GM12865 (cell line): Measurements from ENCODE around the gene TMPRSS7.

ENCODE experiments used
- DNase-seq: peaks from one replicate; pipeline ENCODE4 v3.0.0; 2010; ENCODE audit warnings: low read depth
- H3K4me3 ChIP-seq: 2 replicates; pipeline ENCODE4 v1.5.1; 2011; ENCODE audit warnings: mild to moderate bottlenecking, low read depth, low read length, control low read depth
- TF ChIP-seq, protein P1 (sequence below): IDR thresholded peaks from 2 replicates; pipeline ENCODE4 v1.5.1; 2011; ENCODE audit warnings: low read length, control low read depth, low read depth, inconsistent platforms; ENCODE audit not compliant: insufficient read depth; ENCODE audit errors: missing control alignments

Gene TMPRSS7

DNA sequence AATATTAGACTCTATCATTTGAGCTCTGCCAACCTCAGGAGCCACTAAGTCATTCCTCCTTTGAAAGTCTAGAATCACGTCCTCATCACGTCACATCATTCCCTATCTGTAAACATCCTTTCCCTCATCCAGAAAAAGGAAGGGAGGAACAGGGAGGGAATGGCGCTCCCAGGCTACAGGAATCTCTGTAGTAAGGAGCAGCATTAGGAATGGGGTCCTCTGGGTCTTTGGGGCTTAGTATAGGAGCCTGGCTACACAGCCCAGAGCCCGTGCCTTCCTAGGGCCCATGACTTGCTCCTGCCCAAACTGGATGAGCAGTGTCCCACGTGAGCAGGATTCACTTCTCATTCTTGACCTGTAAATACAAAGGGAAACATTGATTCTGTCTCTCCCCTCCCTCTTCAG lies 34.2 kb upstream of the TMPRSS7 start:
- TF ChIP-seq, protein P1, sequence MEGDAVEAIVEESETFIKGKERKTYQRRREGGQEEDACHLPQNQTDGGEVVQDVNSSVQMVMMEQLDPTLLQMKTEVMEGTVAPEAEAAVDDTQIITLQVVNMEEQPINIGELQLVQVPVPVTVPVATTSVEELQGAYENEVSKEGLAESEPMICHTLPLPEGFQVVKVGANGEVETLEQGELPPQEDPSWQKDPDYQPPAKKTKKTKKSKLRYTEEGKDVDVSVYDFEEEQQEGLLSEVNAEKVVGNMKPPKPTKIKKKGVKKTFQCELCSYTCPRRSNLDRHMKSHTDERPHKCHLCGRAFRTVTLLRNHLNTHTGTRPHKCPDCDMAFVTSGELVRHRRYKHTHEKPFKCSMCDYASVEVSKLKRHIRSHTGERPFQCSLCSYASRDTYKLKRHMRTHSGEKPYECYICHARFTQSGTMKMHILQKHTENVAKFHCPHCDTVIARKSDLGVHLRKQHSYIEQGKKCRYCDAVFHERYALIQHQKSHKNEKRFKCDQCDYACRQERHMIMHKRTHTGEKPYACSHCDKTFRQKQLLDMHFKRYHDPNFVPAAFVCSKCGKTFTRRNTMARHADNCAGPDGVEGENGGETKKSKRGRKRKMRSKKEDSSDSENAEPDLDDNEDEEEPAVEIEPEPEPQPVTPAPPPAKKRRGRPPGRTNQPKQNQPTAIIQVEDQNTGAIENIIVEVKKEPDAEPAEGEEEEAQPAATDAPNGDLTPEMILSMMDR = no peak
- no peak overlapping the region for H3K4me3 ChIP-seq
- no peak for DNase-seq

DNA sequence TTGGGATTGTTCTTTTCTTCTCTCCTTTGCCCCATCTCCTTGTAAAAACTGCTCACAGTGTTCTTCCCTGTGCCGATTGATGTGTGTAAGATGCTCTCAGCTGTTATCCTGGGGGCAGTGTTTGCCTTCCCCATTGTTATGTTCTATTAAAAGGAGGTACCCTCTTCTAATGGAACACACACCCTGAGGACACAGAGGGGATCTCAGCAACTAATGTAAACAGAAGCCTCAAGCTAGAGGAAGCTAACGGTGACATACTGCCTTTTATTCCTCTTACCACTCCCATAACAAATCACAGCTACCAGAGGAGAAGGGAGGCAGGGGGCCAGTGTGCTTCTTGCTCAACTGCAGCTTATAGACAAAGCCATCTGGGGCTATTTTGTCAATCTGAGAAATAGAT lies 33.6 kb upstream of the TMPRSS7 start:
- no peak for DNase-seq
- TF ChIP-seq, protein P1 = no peak
- H3K4me3 ChIP-seq = no peak overlapping the region

DNA sequence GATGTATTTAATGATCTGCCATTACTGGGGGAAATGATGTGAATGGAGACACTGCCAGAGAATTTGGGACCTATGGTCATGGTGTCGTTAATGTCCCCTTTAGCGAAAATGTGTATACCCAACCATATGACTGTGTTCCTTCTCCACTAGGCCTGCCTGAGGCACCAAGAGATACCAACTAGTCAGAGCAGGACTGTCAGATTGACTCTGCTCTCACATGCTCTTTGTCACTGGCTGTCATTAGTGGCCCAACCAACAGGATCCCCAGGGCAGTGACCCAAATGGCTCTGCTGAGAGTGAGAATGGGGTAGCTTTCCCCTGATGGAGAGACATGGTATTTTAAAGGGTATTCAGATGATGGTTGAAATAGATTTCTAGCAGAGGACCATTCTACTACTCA lies 33.0 kb upstream of the TMPRSS7 start:
- no peak for DNase-seq
- TF ChIP-seq, protein P1 = no peak
- H3K4me3 ChIP-seq = no peak overlapping the region

DNA sequence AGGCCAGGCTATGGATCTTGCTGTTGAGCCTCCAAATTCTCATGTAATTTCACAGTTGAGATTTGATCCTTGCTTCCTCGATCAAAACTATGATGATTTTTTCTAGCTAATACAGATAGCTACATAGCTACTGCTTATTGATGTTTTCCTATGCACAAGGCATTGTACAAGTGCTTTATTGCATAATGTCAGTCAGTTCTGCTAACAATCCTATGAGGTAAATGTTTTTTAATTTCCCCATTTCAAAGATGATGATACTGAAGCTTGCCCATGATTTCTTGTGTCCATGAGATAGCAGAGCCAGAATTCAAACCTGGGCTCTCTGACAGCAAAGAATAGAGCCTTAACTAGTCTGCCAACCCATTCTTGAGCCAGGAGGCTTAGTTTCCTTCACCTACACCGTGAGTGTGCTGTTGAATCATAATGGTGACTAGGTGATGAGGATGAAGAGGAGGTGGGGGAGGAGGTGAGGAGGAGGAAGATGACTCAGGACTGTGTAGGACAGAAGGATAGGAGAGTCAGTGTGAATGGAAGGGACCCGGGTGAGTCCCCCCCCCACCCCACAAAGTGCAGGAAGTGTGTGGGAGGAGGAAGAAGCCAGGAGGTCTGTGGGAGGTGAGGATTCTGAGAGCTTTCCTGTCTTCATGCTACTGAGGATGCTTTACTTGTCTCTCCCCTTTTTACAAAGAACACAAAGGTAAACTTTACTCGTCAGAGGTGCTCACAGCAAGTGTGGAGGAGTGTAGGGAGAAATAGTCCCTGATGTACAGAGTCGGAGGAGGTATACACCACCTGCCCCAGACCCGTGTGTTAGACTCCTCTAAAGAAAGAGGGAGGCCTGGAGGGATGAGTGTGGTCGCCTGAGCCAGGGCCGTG lies 32.2 kb upstream of the TMPRSS7 start:
- H3K4me3 ChIP-seq = no peak overlapping the region
- no peak for DNase-seq
- TF ChIP-seq, protein P1 = no peak

DNA sequence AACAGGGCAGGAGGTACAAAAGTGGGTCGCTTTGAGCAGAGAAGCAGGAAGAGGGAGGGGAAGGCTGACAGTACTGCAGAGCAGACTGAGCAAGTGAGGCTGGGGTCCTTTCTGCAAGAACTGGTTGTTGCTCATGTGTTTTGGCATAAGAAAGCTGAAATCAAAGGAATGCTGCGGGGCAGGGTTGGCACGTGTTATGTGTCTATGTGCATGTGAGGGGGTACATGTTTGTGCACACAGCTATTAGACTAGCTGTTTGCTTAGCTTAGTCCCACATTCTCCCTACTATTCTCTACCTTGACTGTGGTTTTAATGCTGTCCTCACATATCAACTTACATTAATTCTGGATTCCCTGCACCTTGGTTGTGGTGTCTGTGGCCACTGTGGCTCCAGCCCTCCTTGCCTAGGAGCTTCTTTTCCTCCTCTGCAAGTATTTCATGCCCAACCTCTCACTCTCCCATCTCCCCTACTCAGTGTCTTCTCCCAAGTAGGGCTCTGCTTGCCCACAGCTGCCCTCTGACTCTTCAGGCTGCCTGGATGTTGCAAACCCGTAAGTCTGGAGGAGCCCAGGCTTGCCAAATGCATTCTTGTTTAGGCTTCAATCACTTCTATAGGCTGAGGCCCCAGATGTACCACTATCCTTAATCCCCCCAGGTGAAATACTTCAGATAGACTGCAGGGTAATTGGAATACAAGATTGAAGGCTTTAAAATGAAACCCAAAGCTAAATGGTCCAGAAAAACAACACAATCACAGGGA lies 31.0 kb upstream of the TMPRSS7 start:
- H3K4me3 ChIP-seq = no peak overlapping the region
- no peak for DNase-seq
- TF ChIP-seq, protein P1 = no peak

DNA sequence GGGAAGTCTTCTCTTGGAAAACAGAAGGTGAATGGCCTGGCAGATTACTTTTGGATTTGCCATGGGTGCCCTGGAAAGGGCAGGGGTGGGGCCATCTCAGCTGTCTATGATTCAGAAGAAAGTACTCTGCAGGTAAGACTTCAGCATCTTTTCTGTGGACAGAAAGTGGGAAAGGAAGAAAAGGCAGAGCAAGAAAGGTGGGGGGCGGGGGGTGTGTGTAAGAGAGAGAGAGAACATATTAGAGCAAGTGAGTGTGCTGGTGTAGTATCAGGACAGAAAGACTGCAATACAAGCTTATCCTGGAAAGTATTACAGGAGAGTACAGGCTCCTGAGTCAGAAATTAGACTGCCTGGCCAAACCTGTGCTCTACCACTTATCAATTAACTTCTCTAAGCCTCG lies 30.3 kb upstream of the TMPRSS7 start:
- TF ChIP-seq, protein P1 = no peak
- H3K4me3 ChIP-seq = no peak overlapping the region
- no peak for DNase-seq
